HG03575 (cell line): ENCODE results near the gene MAGEB2.
A peak's percentile ranks its signal among the peaks of the same experiment; 100 is the strongest.
"Not testable (repeated sequence)": the region's sequence is repeated elsewhere in the genome, so short reads cannot be mapped to it uniquely, and the experiment has no call there.

Source experiments
- ATAC-seq: cut with Tn5 transposase; IDR thresholded peaks from one replicate; pipeline ENCODE4 v1.9.1; 2021; ENCODE audit not compliant: unreplicated experiment, insufficient number of reproducible peaks, low FRiP score; ENCODE audit errors: extremely low read depth

The MAGEB2 gene, protein sequence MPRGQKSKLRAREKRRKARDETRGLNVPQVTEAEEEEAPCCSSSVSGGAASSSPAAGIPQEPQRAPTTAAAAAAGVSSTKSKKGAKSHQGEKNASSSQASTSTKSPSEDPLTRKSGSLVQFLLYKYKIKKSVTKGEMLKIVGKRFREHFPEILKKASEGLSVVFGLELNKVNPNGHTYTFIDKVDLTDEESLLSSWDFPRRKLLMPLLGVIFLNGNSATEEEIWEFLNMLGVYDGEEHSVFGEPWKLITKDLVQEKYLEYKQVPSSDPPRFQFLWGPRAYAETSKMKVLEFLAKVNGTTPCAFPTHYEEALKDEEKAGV

GRCh38 chrX:30215357-30215843 lies at the start of gene MAGEB2:
MAGEB2 (plus strand) TSS chrX:30215563; CDS start chrX:30218581, 3,018 bp downstream.
- no peak for ATAC-seq

DNA sequence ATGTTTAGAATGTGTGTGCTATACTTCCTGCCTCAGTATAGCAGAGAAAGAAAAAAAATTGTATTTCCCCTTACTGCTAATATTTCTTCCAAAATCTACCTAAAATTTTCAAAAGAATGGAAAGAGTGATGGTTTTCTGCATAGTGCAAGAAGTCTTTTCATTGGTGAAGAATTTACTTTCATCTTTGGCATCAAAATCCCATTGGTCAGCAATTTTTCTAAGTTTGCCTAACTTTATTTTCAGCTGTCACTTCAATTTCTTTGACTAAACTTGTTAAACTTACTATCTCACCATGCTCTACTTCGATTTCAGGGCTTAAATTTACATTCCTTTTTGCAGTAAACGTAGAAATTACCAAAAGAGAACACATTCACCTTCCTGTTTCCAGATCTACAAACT lies 44.5 kb upstream of the MAGEB2 start:
- ATAC-seq: no peak

- ATAC-seq: no peak
Observed at GRCh38 chrX:30181353-30181752, 34.0 kb upstream of the MAGEB2 start.

GRCh38 chrX:30183554-30183953 lies 31.8 kb upstream of the MAGEB2 start:
- no peak for ATAC-seq

- ATAC-seq: no peak
Observed at GRCh38 chrX:30190426-30190825, 24.9 kb upstream of the MAGEB2 start.

DNA sequence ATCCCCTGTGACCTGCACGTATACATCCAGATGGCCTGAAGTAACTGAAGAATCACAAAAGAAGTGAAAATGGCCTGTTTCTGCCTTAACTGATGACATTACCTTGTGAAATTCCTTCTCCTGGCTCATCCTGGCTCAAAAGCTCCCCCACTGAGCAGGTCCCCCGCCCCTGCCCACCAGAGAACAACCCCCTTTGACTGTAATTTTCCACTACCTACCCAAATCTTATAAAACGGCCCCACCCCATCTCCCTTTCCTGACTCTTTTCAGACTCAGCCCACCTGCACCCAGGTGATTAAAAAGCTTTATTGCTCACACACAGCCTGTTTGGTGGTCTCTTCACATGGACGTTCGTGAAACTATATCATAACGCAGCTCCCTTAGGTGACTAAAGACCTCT lies 21.5 kb upstream of the MAGEB2 start:
- ATAC-seq: not testable (repeated sequence)

- no peak for ATAC-seq
Observed at GRCh38 chrX:30196322-30196721, 19.0 kb upstream of the MAGEB2 start.

DNA sequence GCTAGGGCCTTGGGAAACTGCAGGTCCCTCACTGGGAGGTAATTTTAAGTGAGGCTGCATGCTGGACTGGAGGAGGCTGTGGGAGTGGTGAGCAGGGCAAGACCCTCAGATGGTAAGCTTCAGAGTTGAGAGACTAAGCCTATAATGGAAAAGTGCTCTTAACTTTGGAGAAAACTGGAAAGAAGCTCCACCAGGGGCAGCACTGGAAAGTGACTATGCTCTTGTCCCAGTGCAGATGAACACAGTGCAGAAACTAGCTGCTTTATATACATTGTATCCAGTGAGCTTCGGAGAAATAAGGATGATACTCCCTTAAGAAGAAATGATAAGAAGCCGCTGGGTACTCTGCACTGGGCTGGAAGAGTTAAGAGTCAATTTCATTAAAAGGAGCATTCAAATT lies 3.2 kb upstream of the MAGEB2 start:
- ATAC-seq: no peak

DNA sequence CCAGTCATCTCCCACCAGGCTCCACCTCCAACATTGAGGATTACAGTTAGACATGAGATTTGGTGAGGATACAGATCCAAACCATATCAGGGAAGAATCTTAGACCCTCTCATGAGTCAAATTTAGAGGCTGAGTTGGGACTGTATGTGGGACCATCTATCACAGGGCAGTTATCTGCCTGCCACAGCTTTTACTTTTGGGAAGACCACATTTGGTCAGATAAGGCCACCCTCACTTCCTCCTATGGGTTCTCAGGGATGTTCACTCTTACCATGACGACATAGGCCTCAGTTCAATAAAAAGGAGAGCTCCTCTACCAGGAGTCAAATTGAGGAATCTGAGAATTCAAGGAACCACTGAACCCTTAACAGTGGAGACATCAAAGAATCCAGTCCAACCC lies 2.1 kb downstream of the MAGEB2 start:
- no peak for ATAC-seq

- ATAC-seq: no peak
Observed at GRCh38 chrX:30219372-30219771, 4.0 kb downstream of the MAGEB2 start.

DNA sequence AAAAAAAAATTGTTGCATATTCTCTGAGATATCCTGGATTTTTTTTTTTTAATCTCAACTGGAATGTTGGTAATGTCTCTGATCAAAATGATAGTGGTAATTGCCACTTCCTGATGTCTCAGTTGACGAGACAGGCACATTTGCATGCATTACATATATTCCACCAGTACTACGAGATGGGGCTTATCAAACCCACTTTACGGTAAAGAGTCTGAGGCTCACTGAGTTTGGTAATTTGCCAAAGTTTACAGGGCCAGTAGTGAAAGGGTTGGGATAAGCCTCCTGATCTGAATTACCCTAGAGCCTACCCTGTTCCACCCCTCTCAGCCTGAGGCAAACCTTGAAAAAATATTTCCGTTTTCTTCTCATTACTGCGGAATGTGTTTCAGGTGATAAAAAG lies 5.3 kb downstream of the MAGEB2 start:
- ATAC-seq: no peak

GRCh38 chrX:30224536-30224935 lies 9.2 kb downstream of the MAGEB2 start:
- ATAC-seq: no peak

GRCh38 chrX:30228526-30228925 lies 13.2 kb downstream of the MAGEB2 start:
- ATAC-seq: no peak

DNA sequence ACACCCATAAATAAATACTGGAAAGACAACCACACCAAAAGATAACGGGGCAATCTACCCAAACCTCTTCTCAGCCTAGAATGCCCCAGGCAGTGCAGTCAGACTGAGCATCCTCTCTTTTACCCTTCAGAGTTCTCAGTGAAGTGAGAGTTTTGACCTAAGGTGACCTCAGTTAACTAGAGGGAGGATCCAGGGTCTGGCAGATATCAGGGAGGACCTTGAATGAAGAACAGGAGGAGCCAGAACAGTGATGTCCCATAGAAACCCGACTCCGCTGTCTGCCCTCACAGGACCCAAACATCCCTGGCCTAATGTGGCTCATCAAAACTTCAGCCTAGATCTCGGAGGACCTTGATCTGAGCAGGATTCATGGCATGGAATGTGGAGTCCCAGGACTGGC lies 15.0 kb downstream of the MAGEB2 start, which contains the start of gene MAGEB3:
MAGEB3 (plus strand) TSS at position 263 of the 400 bp plus-strand sequence. CDS start 5,268 bp downstream, outside the sequence.
- ATAC-seq: no peak

DNA sequence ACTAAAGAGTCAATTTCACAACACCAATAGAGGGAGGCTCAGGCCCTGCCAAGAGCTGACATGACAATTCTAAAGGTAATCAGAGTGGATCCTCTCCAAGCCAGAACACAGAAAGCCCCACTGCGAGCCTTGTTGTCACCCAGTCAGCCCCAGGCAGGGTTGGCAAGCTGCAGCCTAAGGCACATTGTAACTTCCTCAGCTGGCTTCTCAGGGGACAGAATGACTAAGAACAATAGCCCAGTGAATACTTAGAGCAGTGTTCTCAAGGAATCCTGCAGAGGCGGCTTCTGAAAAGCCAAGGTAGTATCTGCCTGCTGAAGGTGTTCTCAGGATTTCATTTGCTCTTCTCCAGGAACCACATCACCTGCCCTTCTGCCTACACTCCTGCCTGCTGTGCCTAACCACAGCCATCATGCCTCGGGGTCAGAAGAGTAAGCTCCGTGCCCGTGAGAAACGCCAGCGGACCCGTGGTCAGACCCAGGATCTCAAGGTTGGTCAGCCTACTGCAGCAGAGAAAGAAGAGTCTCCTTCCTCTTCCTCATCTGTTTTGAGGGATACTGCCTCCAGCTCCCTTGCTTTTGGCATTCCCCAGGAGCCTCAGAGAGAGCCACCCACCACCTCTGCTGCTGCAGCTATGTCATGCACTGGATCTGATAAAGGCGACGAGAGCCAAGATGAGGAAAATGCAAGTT lies 26.5 kb downstream of the MAGEB2 start, which contains the start of gene MAGEB4:
MAGEB4 (plus strand) TSS at position 277 of the 692 bp plus-strand sequence; CDS start at position 413, 136 bp downstream.
- no peak for ATAC-seq

GRCh38 chrX:30246769-30247489 lies 31.6 kb downstream of the MAGEB2 start, which contains the start of gene MAGEB1:
MAGEB1 (plus strand) TSS chrX:30247146; CDS start chrX:30250494, 3,348 bp downstream.
- ATAC-seq: no peak

DNA sequence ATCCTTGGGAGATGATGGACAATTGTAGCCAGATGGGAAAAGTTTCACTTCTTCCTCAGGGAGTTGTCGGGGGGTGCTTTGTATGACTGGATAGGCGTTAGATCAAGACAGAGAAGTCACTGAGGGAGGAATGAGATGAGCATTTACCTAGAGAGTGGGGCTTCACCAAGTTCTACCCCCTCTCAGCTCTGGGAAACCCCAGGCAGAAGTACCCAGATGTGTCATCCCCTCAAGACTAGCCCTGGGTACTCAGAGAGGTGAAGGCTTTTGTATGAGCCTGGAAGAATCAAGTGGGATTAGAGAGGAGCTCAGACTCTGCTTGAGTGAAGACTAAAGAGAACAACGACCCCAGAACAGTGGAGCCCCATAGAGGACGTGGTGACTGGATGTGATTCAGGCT lies 33.5 kb downstream of the MAGEB2 start:
- no peak for ATAC-seq

GRCh38 chrX:30253257-30253656 lies 37.9 kb downstream of the MAGEB2 start:
- peak; percentile 57 for ATAC-seq

- no peak for ATAC-seq
Observed at GRCh38 chrX:30259927-30260326, 44.6 kb downstream of the MAGEB2 start.
